ENCODE results near the gene NUTF2. TPM values are rescaled to one million over a fixed set of nuclear protein-coding genes. Genes with fewer than 3 reads are reported as not detected.

NUTF2 gene
- total and polyA plus RNA-seq, 2 of the 8 experiments (the other 6 are each of a cell fraction or from before 2014, with no cell fraction given): 219 to 377 TPM

DNA sequence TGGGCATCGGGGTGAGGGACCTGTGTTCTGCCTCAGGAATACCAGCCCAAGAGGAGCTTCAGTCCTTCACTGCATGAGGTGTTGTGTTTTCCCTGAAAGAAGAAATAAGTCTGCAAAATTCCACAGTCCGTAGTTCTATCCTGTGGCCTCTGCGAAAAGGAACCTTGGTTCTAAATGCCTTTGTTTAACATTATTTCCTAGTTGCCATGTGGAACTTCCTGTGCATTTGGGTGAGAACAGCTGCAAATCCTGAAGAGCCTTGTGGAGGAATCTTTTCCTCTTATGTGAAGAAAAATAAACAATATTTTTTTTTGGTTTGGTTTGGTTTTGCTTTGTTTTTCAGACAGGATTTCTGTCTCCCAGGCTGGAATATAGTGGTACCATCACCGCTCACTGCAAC is 56.1 kb downstream of the NUTF2 start:
- Histone ChIP-seq H3K4me3 (ENCODE audit: extremely low read depth in 1 of 4, insufficient read depth in 2 of 4, low read depth in 3 of 4, low read length in 4 of 4) (no peak overlapping the region), H4K8ac (ENCODE audit: extremely low read depth, insufficient read depth, low read length) (no peak overlapping the region), H2BK12ac (ENCODE audit: low read depth, low read length) (no peak overlapping the region), H2AFZ (ENCODE audit: low read length) (no peak overlapping the region), H3K79me2 (ENCODE audit: control insufficient read depth in 1 of 2, insufficient read depth in 2 of 2, low read length in 2 of 2) (peaks cover 0 to 11% of the 10 kb centered on the region in 2 experiments; a peak in 2 of 4 replicates), H3K4me1 (replicated peaks in 1 of 4; ENCODE audit: control insufficient read depth in 3 of 4, insufficient read depth in 4 of 4, low read length in 3 of 4) (no peaks in the 10 kb centered on the region), H2BK5ac (ENCODE audit: low read depth, low read length) (no peak overlapping the region), H3K4ac (replicated peaks; ENCODE audit: insufficient read length, low read depth, low read length) (no peak overlapping the region), H3K36me3 (ENCODE audit: control insufficient read depth in 2 of 4, insufficient read depth in 4 of 4, low read length in 3 of 4) (no peaks in the 10 kb centered on the region; a peak in 1 of 8 replicates), H2BK15ac (ENCODE audit: low read length) (no peak overlapping the region), H3K56ac (replicated peaks; ENCODE audit: insufficient read length, low read depth, low read length) (no peak overlapping the region), H3K4me2 (ENCODE audit: insufficient read depth in 1 of 2, low read depth in 2 of 2, low read length in 2 of 2) (no peak overlapping the region), H3K27me3 (replicated peaks in 1 of 4; ENCODE audit: control insufficient read depth in 3 of 4, extremely low read depth in 1 of 4, insufficient read depth in 3 of 4, low read length in 3 of 4) (no peaks in the 10 kb centered on the region), H2BK120ac (replicated peaks; ENCODE audit: low read depth, low read length) (no peak overlapping the region), H3K14ac (ENCODE audit: insufficient read length) (no peak overlapping the region), H2AK5ac (ENCODE audit: low read depth, low read length) (no peak overlapping the region), H4K91ac (replicated peaks; ENCODE audit: insufficient read length, low read length) (no peak overlapping the region), H3K23me2 (ENCODE audit: low read depth, low read length) (no peaks in the 10 kb centered on the region), H3K79me1 (ENCODE audit: low read depth, low read length) (peaks cover 7% of the 10 kb centered on the region; the same call in 1 of the 2 replicates), H3K23ac (ENCODE audit: insufficient read length) (no peak overlapping the region), H3K9me3 (ENCODE audit: insufficient read depth in 2 of 2, low read depth in 1 of 2, low read length in 1 of 2) (no peaks in the 10 kb centered on the region), H3K18ac (ENCODE audit: extremely low read depth, low read length) (no peak overlapping the region), H3K27ac (ENCODE audit: low read depth, low read length) (no peak overlapping the region), H4K5ac (ENCODE audit: insufficient read length, low read depth, low read length) (no peak overlapping the region), H3K9ac (replicated peaks in 1 of 4; ENCODE audit: extremely low read depth in 1 of 4, low read depth in 3 of 4, low read length in 3 of 4) (no peak overlapping the region), H4K20me1 (replicated peaks in 1 of 2; ENCODE audit: control insufficient read depth in 1 of 2, insufficient read depth in 2 of 2, low read length in 2 of 2) (peaks cover 5% of the 10 kb centered on the region in 2 experiments), H2BK20ac (ENCODE audit: low read length) (no peak overlapping the region)
- 83% methylated on average over 4 of the region's 4 CpGs; no CpG with 5 or more reads in 1 of the 2 experiments for WGBS, 2 experiments (ENCODE audit: extremely low coverage in 1 of 2, insufficient coverage in 1 of 2, insufficient read length in 1 of 2, insufficient replicate concordance in 2 of 2, low coverage in 1 of 2, low lambda C conversion rate in 2 of 2, missing lambda C conversion rate in 1 of 2)
- FAIRE-seq (no peak), DNase-seq (ENCODE audit: low read depth in 1 of 2, low spot score in 2 of 2) (no peak)
- POLR2A ChIA-PET (ENCODE audit: partially characterized antibody): interaction anchor here (1.1 to 1.3 kb wide), 3 partner anchors 10 to 18 kb away, joined by 3 to 4 read pairs (median 4); partner anchors contain the start of genes NRN1L and PSKH1
- CTCF ChIA-PET (ENCODE audit: partially characterized antibody): interaction anchor here (1.2 to 1.5 kb wide), 2 partner anchors 20 to 23 kb away, joined by 3 to 4 read pairs; no protein-coding TSS in a partner anchor
- TF ChIP-seq SIN3A (conservative IDR thresholded peaks at IDR 0.05 in 1 of 2, IDR thresholded peaks at IDR 0.05 in 1 of 2; ENCODE audit: low read depth in 1 of 2, low read length in 2 of 2) (no peak), FOSL1 (IDR thresholded peaks at IDR 0.05; ENCODE audit: insufficient read depth, low read depth, low read length) (no peak), CBX8 (IDR thresholded peaks at IDR 0.05; ENCODE audit: borderline replicate concordance, low read depth, low read length) (no peak), POLR2AphosphoS5 (IDR thresholded peaks at IDR 0.05; ENCODE audit: low read depth, low read length) (no peak), ASH2L (IDR thresholded peaks at IDR 0.05; ENCODE audit: low read length) (no peak)
